ENCODE data around the gene AKAP6. TPM values are rescaled to one million over a fixed set of nuclear protein-coding genes. Genes with fewer than 3 reads are reported as not detected.

The AKAP6 gene
- total RNA-seq, 1 experiment from 2014 or later, result 2.3 TPM

GRCh38 chr14:32331206-32331605 is 2.1 kb downstream of the AKAP6 start:
- DNase-seq (ENCODE audit: unreplicated experiment), result no peak
- Mint-ChIP-seq H3K4me1 (ENCODE audit: insufficient read depth, unreplicated experiment) (no peaks in the 10 kb centered on the region), H3K4me3 (ENCODE audit: unreplicated experiment) (no peak overlapping the region), H3K36me3 (ENCODE audit: insufficient read depth, unreplicated experiment) (no peaks in the 10 kb centered on the region), H3K27me3 (ENCODE audit: insufficient read depth, unreplicated experiment) (no peaks in the 10 kb centered on the region), H3K27ac (ENCODE audit: low read depth, unreplicated experiment) (no peak overlapping the region), H3K9me3 (ENCODE audit: unreplicated experiment) (no peaks in the 10 kb centered on the region)
- CTCF ChIA-PET, result no interaction called here
- intact Hi-C loops (cut with micrococcal nuclease), result no loop called here
- TF ChIP-seq CTCF (IDR thresholded peaks at IDR 0.05; ENCODE audit: unreplicated experiment), result no peak
- BruUV-seq (replicated peaks), result no TSS peak
- POLR2A ChIA-PET, result interaction anchor here (0.5 kb wide), 1 partner anchor 363 kb away, joined by 3 read pairs; no protein-coding TSS in a partner anchor

- Mint-ChIP-seq H3K9me3 (ENCODE audit: unreplicated experiment) (no peaks in the 10 kb centered on the region), H3K4me1 (ENCODE audit: insufficient read depth, unreplicated experiment) (no peaks in the 10 kb centered on the region), H3K4me3 (ENCODE audit: unreplicated experiment) (no peak overlapping the region), H3K27me3 (ENCODE audit: insufficient read depth, unreplicated experiment) (no peaks in the 10 kb centered on the region), H3K27ac (ENCODE audit: low read depth, unreplicated experiment) (no peak overlapping the region), H3K36me3 (ENCODE audit: insufficient read depth, unreplicated experiment) (no peaks in the 10 kb centered on the region)
- TF ChIP-seq CTCF (IDR thresholded peaks at IDR 0.05; ENCODE audit: unreplicated experiment), result no peak
- CTCF ChIA-PET, result interaction anchor here (0.6 kb wide), 1 partner anchor 1313 kb away, joined by 3 read pairs; no protein-coding TSS in a partner anchor
- intact Hi-C loops (cut with micrococcal nuclease), result no loop called here
- DNase-seq (ENCODE audit: unreplicated experiment), result no peak
- BruUV-seq (replicated peaks), result no TSS peak
- POLR2A ChIA-PET, result interaction anchor here (0.6 to 0.7 kb wide), 2 partner anchors 10 to 131 kb away, joined by 3 read pairs; no protein-coding TSS in a partner anchor
Measured at GRCh38 chr14:32332415-32333316, 3.6 kb downstream of the AKAP6 start.

DNA sequence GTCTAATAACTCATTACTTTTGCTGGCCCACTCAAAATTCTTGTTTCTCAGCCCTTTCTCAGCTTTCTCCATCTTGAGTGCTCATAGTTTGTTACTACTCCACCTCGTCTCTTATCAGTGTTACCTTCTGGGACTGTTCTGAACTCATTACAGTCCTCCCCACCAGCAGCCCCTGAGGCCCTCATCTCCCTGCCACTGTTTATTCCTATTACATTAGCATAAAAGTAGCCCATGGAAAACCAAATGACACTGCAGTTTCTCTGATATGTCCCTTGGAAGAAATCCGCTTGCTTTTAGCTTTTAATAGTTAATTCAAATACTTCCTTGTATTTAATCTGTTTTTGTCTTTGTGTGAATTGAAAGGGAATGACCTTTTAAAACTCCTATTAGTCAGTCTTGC is 7.6 kb downstream of the AKAP6 start:
- ChIA-PET POLR2A (interaction anchor here (0.6 to 1.0 kb wide), 4 partner anchors 9 to 1312 kb away, joined by 3 read pairs; no protein-coding TSS in a partner anchor), CTCF (no interaction called here)
- no peaks in the 10 kb centered on the region for H3K9me3 Mint-ChIP-seq (ENCODE audit: unreplicated experiment)
- no peak overlapping the region for H3K4me3 Mint-ChIP-seq (ENCODE audit: unreplicated experiment)
- TF ChIP-seq CTCF (IDR thresholded peaks at IDR 0.05; ENCODE audit: unreplicated experiment), result no peak
- H3K36me3 Mint-ChIP-seq (ENCODE audit: insufficient read depth, unreplicated experiment), result no peaks in the 10 kb centered on the region
- H3K27me3 Mint-ChIP-seq (ENCODE audit: insufficient read depth, unreplicated experiment), result no peaks in the 10 kb centered on the region
- no peak overlapping the region for H3K27ac Mint-ChIP-seq (ENCODE audit: low read depth, unreplicated experiment)
- intact Hi-C loops (cut with micrococcal nuclease), result no loop called here
- no peaks in the 10 kb centered on the region for H3K4me1 Mint-ChIP-seq (ENCODE audit: insufficient read depth, unreplicated experiment)
- no TSS peak for BruUV-seq (replicated peaks)
- no peak for DNase-seq (ENCODE audit: unreplicated experiment)

- H3K27ac Mint-ChIP-seq (ENCODE audit: low read depth, unreplicated experiment), result no peak overlapping the region
- no peaks in the 10 kb centered on the region for H3K36me3 Mint-ChIP-seq (ENCODE audit: insufficient read depth, unreplicated experiment)
- POLR2A ChIA-PET, result no interaction called here
- intact Hi-C loops (cut with micrococcal nuclease), result no loop called here
- no peak overlapping the region for H3K4me3 Mint-ChIP-seq (ENCODE audit: unreplicated experiment)
- TF ChIP-seq CTCF (IDR thresholded peaks at IDR 0.05; ENCODE audit: unreplicated experiment), result no peak
- DNase-seq (ENCODE audit: unreplicated experiment), result no peak
- H3K9me3 Mint-ChIP-seq (ENCODE audit: unreplicated experiment), result no peaks in the 10 kb centered on the region
- H3K4me1 Mint-ChIP-seq (ENCODE audit: insufficient read depth, unreplicated experiment), result peaks cover 9% of the 10 kb centered on the region
- no TSS peak for BruUV-seq (replicated peaks)
- CTCF ChIA-PET, result no interaction called here
- no peaks in the 10 kb centered on the region for H3K27me3 Mint-ChIP-seq (ENCODE audit: insufficient read depth, unreplicated experiment)
Measured at GRCh38 chr14:32337759-32338158, 8.7 kb downstream of the AKAP6 start.
